A673 (cell line): ENCODE data around the gene DDN. TPM values are rescaled to one million over a fixed set of nuclear protein-coding genes. Genes with fewer than 3 reads are reported as not detected.

Experiments used
- BruUV-seq: library from RNA; stranded (reverse); fragments of 400-500 nt; replicated peaks from 2 replicates; lab custom pipeline; 2021; lab: Mats Ljungman, UMichigan
- CTCF ChIA-PET: fragments of 300-600 bp; sonication (Branson Sonifier 250); formaldehyde crosslinking; loops from one replicate; lab custom pipeline; 2022; ENCODE audit warnings: antibody characterized with exemption; lab: Charles Lee
- POLR2A ChIA-PET: fragments of 300-600 bp; sonication (Branson Sonifier 250); formaldehyde crosslinking; loops from one replicate; lab custom pipeline; 2022; ENCODE audit warnings: antibody characterized with exemption; ENCODE audit not compliant: low non-redundant PET; lab: Charles Lee
- DNase-seq: peaks from one replicate; pipeline ENCODE4 v3.0.0-alpha.2; 2015; ENCODE audit warnings: low spot score
- H3K27ac ChIP-seq: fragments of 200-600 bp; sonication (generic); 2 replicates; pipeline ENCODE4 v1.5.1; 2016; ENCODE audit warnings: mixed run types, low read depth, mild to moderate bottlenecking, mixed read lengths, antibody characterized with exemption, low read length; ENCODE audit not compliant: poor library complexity, severe bottlenecking
- H3K27me3 ChIP-seq: fragments of 200-600 bp; sonication (generic); replicated peaks from 2 replicates; pipeline ENCODE4 v1.6.1; 2017; ENCODE audit warnings: mixed run types, low read depth, mild to moderate bottlenecking, mixed read lengths, antibody characterized with exemption, low read length; ENCODE audit not compliant: insufficient read depth, poor library complexity
- H3K36me3 ChIP-seq: fragments of 200-600 bp; sonication (generic); 2 replicates; pipeline ENCODE4 v1.6.1; 2016; ENCODE audit warnings: mixed run types, mild to moderate bottlenecking, mixed read lengths, antibody characterized with exemption, low read length; ENCODE audit not compliant: insufficient read depth, poor library complexity, severe bottlenecking
- H3K4me1 ChIP-seq: fragments of 200-600 bp; sonication (generic); 2 replicates; pipeline ENCODE4 v1.6.1; 2017; ENCODE audit warnings: mixed run types, mild to moderate bottlenecking, mixed read lengths, antibody characterized with exemption, low read length; ENCODE audit not compliant: insufficient read depth, poor library complexity, severe bottlenecking
- H3K4me3 ChIP-seq: fragments of 200-600 bp; sonication (generic); 2 replicates; pipeline ENCODE4 v1.5.1; 2016; ENCODE audit warnings: low read depth, mixed run types, mild to moderate bottlenecking, mixed read lengths, low read length; ENCODE audit not compliant: poor library complexity, severe bottlenecking
- H3K9me3 ChIP-seq: fragments of 200-600 bp; sonication (generic); 2 replicates; pipeline ENCODE4 v1.6.1; 2016; ENCODE audit warnings: mixed run types, low read depth, mild to moderate bottlenecking, mixed read lengths, antibody characterized with exemption, low read length; ENCODE audit not compliant: poor library complexity, severe bottlenecking
- EZH2 ChIP-seq: fragments of 200-600 bp; sonication (generic); IDR thresholded peaks from 2 replicates; pipeline ENCODE4 v1.6.1; 2017; ENCODE audit warnings: borderline replicate concordance, low read depth, mild to moderate bottlenecking, mixed read lengths, antibody characterized with exemption, low read length; ENCODE audit not compliant: poor library complexity, severe bottlenecking
- intact Hi-C: fragments of 100-400 bp; cut with micrococcal nuclease; formaldehyde crosslinking; loops from one replicate; pipeline ENCODE4 v1.10.0; 2022; ENCODE audit not compliant: unreplicated experiment
- total RNA-seq: library from RNA; stranded (reverse); gene quantifications from 2 replicates; pipeline ENCODE4 v1.2.3, GENCODE V29; 2021
- TF ChIP-seq, protein P1 (sequence below): fragments of 300-800, 200-600 bp; sonication (generic); conservative IDR thresholded peaks from 2 replicates; pipeline ENCODE4 v1.5.1; 2017; ENCODE audit warnings: low read depth, mild to moderate bottlenecking, antibody characterized with exemption, low read length, moderate library complexity, mixed read lengths

Gene DDN
- total RNA-seq, 1 experiment from 2014 or later = 2.7 TPM

DNA sequence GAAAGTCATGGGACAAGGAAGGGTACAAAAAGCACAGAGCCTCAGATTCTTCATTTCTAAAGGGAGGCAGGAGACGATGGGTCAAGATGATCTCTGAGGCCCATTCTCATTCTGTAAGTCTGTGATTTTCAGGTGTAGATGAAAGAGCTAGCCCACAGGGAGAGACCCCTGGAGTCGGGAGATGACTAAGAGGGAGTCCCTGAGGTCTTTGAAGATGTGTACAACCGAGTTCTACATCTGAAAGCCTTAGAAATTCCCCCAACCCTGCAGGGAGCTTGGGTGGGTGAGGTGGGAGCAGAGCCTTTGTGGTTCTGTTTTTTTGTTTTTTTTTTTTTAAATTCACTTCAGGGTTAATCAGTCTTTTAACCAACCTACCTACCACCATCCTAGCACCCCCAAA is 30.7 kb downstream of the DDN start:
- H3K36me3 ChIP-seq = no peaks in the 10 kb centered on the region
- ChIA-PET CTCF (interaction anchor here (0.6 to 1.2 kb wide), 5 partner anchors 10 to 1117 kb away, joined by 3 to 5 read pairs (median 4); partner anchors contain the start of gene WNT1), POLR2A (interaction anchor here (0.7 kb wide), 1 partner anchor 140 kb away, joined by 4 read pairs; no protein-coding TSS in a partner anchor)
- H3K4me3 ChIP-seq = no peak overlapping the region
- DNase-seq = no peak
- peaks cover 16% of the 10 kb centered on the region for H3K4me1 ChIP-seq
- TF ChIP-seq, protein P1, sequence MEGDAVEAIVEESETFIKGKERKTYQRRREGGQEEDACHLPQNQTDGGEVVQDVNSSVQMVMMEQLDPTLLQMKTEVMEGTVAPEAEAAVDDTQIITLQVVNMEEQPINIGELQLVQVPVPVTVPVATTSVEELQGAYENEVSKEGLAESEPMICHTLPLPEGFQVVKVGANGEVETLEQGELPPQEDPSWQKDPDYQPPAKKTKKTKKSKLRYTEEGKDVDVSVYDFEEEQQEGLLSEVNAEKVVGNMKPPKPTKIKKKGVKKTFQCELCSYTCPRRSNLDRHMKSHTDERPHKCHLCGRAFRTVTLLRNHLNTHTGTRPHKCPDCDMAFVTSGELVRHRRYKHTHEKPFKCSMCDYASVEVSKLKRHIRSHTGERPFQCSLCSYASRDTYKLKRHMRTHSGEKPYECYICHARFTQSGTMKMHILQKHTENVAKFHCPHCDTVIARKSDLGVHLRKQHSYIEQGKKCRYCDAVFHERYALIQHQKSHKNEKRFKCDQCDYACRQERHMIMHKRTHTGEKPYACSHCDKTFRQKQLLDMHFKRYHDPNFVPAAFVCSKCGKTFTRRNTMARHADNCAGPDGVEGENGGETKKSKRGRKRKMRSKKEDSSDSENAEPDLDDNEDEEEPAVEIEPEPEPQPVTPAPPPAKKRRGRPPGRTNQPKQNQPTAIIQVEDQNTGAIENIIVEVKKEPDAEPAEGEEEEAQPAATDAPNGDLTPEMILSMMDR = no peak
- no TSS peak for BruUV-seq
- intact Hi-C loops = no loop called here
- H3K9me3 ChIP-seq = no peaks in the 10 kb centered on the region
- H3K27ac ChIP-seq = no peak overlapping the region
- peaks cover 41% of the 10 kb centered on the region for H3K27me3 ChIP-seq

GRCh38 chr12:48967991-48968390 is 31.2 kb downstream of the DDN start:
- POLR2A ChIA-PET = no interaction called here

GRCh38 chr12:48966177-48966895 is 32.8 kb downstream of the DDN start:
- DNase-seq = no peak
- TF ChIP-seq, protein P1 = no peak
- TF ChIP-seq EZH2 = no peak
- Histone ChIP-seq H3K27ac (no peak overlapping the region), H3K4me3 (no peak overlapping the region), H3K9me3 (no peaks in the 10 kb centered on the region), H3K36me3 (no peaks in the 10 kb centered on the region), H3K27me3 (peaks cover 19% of the 10 kb centered on the region), H3K4me1 (peaks cover 12% of the 10 kb centered on the region)
- no TSS peak for BruUV-seq
- ChIA-PET CTCF (interaction anchor here (0.6 to 1.1 kb wide), 3 partner anchors 9 to 18 kb away, joined by 3 read pairs; partner anchors contain the start of gene ARF3), POLR2A (no interaction called here)
- intact Hi-C loops = no loop called here

More at GRCh38 chr12:48967991-48968390, 31.2 kb downstream of the DDN start:
- Histone ChIP-seq H3K4me1 (peaks cover 16% of the 10 kb centered on the region), H3K4me3 (no peak overlapping the region), H3K9me3 (no peaks in the 10 kb centered on the region), H3K27me3 (peaks cover 36% of the 10 kb centered on the region), H3K36me3 (no peaks in the 10 kb centered on the region), H3K27ac (no peak overlapping the region)
- no peak for TF ChIP-seq EZH2
- TF ChIP-seq, protein P1 = no peak
- intact Hi-C loops = no loop called here
- no peak for DNase-seq
- BruUV-seq = no TSS peak
- CTCF ChIA-PET = interaction anchor here (0.6 to 1.2 kb wide), 4 partner anchors 10 to 29 kb away, joined by 3 to 5 read pairs (median 4); partner anchors contain the start of gene WNT1
